NCI-H524 treated with DMSO at 0.1 percent for 48 hours (cell line): ENCODE results near the gene PSMG1.
"Not testable (repeated sequence)": the region's sequence is repeated elsewhere in the genome, so short reads cannot be mapped to it uniquely, and the experiment has no call there.

Source experiments
- DNase-seq: peaks from one replicate; lab custom pipeline; 2025; lab: John Stamatoyannopoulos, UW

The PSMG1 gene

DNA sequence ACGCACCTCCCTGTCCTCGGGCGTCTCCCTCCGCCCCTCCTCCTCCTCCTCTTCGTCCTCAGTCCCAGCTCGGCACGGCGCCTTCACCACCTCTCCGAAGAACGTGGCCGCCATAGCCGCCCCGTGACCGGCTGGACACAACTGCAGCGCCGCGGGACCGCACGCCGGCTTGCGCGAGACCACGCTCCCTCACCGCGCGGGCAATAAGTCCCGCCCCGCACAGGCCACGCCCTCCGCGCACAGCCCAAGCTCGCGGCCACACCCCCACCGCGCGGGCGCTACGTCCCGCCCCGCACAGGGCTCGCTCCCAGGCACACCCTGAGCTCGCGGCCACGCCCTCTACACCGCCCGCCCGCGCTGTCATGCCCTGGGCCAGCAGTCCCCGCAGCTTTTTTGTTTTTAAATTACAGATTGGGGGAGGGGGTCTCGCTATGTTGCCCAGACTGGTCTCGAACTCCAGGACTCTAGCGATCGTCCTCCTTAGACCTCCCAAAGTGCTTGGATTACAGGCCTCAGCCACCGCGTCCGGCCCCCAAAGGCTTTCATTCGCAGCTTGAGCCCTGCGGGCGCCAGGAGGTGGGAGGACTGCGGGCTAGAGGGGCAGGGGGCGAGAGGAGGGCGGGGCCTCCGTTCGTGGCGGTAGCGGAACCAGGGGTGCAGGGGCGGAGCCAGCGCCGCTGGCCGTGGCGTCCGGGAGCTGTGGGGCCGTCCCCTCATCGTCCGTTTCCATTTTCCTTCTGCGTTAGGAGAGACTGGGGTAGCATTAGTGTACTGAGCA, at the start of gene PSMG1:
PSMG1 (minus strand) TSS at position 180 of the 778 bp plus-strand sequence; CDS start at position 114, 66 bp downstream.
- DNase-seq, result peak; percentile 90

- no peak for DNase-seq
Measured at GRCh38 chr21:39232861-39233291, 49.6 kb upstream of the PSMG1 start.

- DNase-seq, result no peak
Measured at GRCh38 chr21:39224930-39225329, 41.7 kb upstream of the PSMG1 start.

GRCh38 chr21:39221997-39222486, 38.8 kb upstream of the PSMG1 start:
- DNase-seq, result no peak

DNA sequence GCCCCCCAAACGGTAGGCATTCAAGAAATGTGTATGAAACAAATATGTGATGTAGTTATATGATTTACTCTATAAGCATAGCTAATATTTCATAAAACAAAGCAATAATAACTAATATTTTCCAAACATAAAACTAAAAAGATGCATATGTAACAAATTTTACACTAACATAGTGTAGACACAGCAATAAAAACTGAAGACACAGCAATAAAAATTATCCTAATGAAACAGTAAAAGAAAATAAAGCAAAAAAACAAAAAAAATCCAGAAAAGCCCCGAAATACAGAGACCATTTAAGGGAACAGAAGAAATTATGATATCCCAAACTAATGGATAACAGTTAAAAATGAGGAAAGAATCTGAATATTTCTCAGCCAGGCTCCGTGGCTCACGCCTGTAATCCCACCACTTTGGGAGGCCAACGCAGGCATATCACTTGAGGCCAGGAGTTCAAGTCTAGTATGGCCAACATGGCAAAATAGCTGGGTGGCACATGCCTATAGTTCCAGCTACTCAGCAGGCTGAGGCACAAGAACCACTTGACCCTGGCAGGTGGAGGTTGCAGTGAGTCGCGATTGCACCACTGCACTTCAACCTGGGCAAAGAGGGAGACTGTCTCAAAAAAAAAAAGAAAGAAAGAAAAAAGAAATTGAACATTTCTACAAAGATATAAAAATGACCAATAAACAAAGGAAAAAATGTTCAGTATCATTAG, 38.2 kb upstream of the PSMG1 start:
- no peak for DNase-seq

DNA sequence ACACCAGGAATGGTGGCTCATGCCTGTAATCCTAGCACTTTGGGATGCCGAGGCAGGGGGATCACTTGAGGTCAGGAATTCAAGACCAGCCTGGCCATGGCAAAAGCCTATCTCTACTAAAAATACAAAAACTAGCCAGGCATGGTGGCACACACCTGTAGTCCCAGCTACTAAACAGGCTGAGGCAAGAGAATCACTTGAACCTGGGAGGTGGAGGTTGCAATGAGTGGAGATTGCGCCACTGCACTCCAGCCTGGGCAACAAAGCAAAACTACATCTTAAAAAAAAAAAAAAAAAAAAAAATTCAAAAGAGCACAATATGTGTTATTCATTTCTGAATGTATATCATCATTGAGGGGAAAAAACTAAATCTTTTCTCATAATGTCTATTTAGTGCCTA, 37.6 kb upstream of the PSMG1 start:
- not testable (repeated sequence) for DNase-seq

GRCh38 chr21:39220150-39220549, 36.9 kb upstream of the PSMG1 start:
- no peak for DNase-seq

- no peak for DNase-seq
Measured at GRCh38 chr21:39218082-39218409, 34.8 kb upstream of the PSMG1 start.

GRCh38 chr21:39217356-39218081, 34.3 kb upstream of the PSMG1 start:
- peak; percentile 93 for DNase-seq

GRCh38 chr21:39216290-39216689, 33.0 kb upstream of the PSMG1 start:
- DNase-seq, result no peak

GRCh38 chr21:39215078-39215477, 31.8 kb upstream of the PSMG1 start:
- DNase-seq, result no peak

DNA sequence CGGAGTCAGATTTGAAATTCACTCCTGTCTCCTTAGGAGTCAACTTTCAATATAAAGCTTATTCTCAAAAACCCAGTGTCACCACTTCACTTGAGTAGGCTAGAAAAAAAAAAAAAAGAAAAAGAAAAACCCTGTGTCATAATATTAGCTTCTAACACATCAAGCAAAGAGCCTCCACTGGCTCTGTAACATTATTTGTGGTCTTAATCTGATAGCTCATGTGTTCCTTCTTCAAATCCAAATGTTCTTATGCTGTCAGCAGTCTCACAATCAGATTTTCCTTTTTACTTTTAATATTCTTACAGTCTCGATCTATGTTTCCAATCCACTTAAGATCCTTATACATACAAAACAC, 26.1 kb upstream of the PSMG1 start:
- no peak for DNase-seq

DNA sequence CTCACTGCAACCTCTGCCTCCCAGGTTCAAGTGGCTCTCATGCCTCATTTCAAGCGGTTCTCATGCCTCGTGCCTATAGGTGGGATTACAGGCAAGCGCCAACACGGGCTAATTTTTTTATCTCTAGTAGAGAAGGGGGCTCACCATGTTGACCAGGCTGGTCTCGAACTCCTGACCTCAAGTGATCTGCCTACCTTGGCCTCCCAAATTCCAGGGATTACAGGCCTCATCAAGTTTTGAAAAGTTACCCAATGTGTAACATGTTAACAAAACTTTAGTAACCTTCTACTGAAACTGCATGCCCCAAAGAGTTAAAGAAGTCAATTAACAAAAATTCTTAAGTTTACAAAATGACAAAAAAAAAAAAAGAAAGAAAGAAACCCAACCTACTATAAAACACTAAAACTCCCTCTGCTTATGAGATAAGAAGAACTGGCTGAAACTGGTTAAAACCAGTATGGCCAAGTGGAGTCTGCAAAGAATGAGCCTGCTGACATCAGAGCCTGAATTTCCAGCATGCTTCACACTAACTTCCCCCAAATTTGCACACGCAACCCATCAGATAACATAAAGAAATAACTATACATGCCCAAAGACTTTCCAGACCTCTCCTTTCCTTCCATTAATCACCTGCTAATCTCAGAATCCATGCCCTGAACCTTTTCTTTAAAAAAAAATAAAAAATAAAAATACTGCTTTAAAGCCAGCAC, 25.5 kb upstream of the PSMG1 start:
- DNase-seq, result no peak

DNA sequence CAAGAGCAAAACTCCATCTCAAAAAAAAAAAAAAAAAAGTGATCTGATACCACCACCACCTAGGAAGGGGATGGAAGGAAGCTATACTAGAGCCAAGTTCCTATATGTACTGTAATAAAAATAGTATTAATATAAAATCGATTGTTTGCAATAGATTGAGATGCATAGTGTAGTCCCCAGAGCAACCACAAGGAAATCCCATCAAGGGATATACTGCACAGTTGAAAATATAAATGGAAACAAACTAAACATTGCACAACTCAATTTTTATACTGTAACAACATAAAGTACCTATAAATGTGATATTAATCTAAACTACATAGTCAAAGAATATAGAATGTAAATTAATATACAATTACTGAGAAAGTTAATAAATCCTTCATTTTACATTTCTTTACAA, 20.9 kb upstream of the PSMG1 start:
- DNase-seq, result no peak

DNA sequence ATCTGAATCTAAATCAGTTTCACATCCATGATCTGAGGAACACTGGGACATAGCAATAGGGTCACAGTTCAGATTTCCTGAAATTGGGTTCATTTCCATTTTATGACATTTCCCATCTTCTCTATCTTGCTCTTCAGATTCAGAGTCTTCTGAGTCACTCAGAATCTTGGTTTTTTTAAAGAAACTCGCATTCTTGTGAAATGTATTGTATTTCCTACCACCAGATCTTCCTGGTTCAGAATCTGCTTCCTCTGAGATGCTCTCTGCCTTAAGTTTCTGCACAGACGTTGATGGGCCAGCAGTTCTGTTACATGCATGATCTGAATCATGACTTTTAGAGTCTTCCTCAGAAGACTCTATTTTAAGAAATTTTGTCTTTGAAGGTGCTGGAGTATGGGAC, 15.5 kb upstream of the PSMG1 start:
- DNase-seq, result no peak

DNA sequence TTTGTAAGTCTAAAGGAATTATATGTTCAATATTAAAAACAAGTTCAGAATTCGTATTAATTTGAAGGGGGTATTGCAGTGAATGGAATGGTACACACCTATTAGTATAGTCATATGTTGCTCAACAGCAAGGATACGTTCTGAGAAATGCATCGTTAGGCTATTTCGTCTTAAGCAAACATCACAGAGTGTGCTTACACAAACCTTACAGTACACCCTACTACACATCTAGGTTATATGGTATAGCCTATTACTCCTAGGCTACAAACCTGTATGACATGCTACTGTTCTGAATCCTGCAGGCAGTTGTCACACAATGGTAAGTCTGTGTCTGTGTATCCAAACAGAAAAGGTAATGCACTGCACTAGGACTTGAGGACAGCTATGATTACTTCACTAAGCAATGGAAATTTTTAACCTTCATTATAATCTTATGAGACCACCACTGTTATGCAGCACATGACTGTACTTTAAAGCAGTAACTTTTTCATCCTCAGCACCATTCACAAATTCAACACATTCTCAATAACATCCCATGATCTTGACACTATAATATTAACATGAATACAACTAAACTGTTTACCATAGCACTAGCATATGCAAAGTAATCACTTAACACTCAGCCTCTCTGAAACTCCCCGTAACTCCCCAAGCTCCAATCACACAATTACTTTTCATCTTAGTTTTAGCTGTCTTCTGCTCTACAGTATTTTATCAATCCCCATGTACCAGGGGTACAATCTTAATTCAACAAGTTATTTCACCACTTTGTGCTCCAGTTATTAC, 14.4 kb upstream of the PSMG1 start:
- DNase-seq, result no peak

GRCh38 chr21:39196838-39197237, 13.6 kb upstream of the PSMG1 start:
- no peak for DNase-seq

GRCh38 chr21:39196310-39196709, 13.1 kb upstream of the PSMG1 start:
- no peak for DNase-seq

GRCh38 chr21:39193380-39193779, 10.1 kb upstream of the PSMG1 start:
- DNase-seq, result no peak

DNA sequence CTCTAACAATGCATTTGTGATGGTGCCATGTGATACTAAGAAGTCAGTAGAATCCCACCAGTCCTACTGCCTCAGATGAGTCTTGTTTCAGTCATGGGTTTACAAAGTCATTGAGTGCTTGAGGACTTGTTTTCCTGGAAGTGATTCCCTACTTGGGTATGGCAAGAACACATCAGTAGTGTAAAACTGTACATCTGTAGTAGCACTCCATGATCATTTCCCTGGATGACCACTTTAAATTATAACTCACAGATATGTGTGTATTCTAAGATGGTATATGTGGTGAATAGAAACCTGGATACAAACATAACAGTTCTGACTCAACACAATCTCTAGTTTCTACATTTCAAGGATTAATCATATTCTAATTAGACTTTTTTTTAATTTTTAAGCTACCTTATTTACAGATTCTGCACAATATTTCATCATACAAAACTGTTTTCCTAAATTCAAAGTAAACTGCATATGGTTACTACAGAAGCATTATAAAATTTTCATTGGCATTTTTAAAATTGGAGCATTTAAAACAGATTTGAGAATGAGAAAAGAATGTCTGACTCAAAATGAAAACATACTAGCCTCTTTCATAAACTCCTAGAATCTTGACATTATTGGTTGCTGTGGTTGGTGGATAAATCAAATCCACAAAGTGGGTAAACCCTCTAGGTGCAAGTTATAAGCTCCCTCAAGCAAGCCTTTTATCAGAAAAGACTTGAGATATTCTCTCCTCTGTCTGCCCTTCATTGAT, 6.8 kb upstream of the PSMG1 start:
- DNase-seq, result no peak
